NOMO-1 (cell line): ENCODE data around the gene NFATC4.
"Not testable (repeated sequence)": the region's sequence is repeated elsewhere in the genome, so short reads cannot be mapped to it uniquely, and the experiment has no call there.

Source experiments
- DNase-seq, 2 experiments: peaks; one replicate each; lab custom pipeline; 2025; ENCODE audit not compliant: unreplicated experiment in 2 of 2; lab: John Stamatoyannopoulos, UW

The NFATC4 gene

GRCh38 chr14:24367514-24368211 is at the start of gene NFATC4:
Gene NFATC4, plus strand, starts transcription at chr14:24368184. Its CDS starts 157 bp downstream, at chr14:24368341.
- DNase-seq: no peak

DNA sequence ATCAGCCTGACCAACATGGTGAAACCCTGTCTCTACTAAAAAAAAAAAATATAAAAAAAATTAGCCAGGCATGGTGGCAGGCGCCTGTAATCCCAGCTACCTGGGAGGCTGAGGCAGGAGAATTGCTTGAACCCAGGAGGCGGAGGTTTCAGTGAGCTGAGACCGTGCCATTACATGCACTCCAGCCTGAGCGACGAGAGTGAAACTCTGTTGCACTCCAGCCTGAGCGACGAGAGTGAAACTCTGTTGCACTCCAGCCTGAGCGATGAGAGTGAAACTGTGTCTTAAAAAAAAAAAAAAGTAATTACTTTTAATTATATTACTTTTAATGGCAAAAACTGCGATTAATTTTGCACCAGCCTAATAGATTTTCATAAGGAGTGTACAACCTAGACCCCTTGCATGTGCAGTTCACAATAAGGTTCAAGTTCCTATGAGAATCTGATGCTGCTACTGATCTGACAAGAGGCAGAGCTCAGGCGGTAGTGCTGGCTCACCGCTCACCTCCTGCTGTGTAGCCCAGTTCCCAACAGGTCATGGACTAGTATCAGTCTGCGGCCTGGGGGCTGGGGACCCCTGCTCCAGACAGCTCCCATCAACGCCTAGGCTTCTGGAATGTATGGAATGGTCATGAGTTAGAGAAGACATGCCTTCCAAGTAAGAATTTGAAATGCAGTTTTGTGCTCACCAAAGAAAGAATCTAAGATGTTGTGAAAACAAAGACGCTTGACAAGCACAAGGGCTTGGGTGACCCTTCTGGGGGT is 46.6 kb upstream of the NFATC4 start:
- DNase-seq: no peak

DNA sequence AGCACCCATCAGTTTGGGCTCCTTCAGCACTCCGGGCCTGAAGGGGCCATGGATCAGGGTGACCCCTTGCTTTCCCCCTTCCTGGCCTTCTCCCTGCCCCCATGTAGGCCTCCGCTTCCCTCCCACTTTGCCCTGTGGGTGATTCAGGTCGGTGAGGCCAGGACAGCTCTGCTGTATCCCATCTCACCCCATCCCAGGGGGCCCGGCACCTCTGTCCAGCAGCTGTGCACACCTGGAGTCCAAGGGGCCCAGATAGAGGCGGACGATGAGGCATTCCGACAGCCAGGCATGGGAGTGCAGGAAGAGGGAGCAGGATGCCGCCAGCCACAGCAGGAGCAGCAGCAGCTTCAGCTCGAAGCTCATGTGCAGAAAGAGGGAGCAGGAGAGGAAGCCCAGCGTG is 45.3 kb upstream of the NFATC4 start:
- DNase-seq: no peak

DNA sequence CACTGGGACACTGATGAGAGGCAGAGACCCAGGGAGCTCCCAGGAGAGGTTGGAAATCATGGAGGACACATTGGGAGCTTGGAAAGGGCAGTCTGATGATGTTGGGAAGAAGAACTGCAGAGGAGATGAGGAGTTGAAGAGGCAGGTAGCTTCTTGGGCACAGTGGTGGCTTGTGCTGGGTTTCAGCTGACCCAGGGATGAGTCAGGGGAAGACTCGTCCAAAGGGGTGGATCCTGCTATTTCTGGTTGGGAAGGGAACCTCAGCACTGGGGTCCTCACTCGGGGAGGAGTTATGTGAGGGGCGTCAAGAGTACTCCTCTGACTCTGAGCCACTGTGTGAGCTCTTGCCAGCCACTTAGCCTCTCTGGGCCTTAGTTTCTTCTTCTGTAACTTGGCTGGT is 44.6 kb upstream of the NFATC4 start:
- DNase-seq: no peak

- DNase-seq: no peak
These were observed 44.0 kb upstream of the NFATC4 start for GRCh38 chr14:24324024-24324423.

GRCh38 chr14:24325041-24325530 is 42.9 kb upstream of the NFATC4 start:
- no peak for DNase-seq

DNA sequence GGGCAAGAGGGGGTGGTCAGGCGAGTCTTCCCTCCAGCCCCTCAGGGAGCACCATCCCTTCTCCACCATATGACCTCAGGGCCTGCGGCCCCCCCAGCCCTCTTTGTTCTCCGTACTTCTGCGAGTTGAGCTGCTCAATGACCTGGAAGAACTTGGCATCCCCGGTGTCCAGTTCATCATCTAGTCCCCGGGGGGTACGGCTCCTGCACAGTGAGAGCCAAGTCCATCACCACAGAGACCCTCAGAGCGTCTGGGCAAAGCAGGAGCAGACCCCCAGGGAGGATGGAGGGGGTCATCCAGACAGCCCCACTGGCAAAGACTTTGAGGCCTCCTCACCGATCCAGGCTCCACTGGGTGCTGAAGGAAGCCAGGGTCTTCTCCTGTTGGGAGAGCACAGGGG is 42.0 kb upstream of the NFATC4 start:
- DNase-seq: no peak

DNA sequence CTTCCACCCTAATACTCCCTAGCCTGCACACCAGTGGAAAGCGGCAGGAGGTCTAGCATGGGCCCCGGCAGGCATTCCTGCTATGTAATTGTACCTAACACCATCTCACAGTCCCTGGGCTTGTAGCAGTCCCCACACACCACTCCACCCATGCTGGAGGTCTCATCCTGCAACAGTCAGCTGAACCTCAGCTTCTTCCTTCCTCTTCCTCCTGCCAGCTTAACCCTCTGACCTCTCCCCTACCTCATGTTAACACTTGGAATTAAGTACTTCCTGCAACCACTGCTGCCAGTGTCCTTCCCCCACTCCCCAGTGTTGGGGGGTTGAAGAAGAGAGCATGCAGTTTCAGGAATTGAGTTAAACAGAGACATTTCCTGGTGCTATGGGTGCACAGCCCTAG is 40.7 kb upstream of the NFATC4 start:
- DNase-seq: peak; percentile 25 to 37

DNA sequence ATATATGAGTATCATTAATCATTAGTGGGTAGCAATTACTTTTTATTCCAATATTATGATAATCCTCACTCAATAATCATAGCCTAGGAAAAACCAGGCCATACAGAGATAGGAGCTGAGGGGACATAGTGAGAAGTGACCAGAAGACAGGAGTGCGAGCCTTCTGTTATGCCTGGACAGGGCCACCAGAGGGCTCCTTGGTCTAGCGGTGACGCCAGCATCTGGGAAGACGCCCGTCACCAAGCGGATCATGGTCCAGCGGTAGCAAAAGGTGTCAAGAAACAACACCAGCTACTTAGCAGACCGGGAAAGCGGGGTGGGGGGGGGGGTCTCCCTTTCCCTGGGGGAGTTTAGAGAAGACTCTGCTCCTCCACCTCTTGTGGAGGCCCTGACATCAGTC is 40.1 kb upstream of the NFATC4 start:
- not testable (repeated sequence) for DNase-seq

- DNase-seq: no peak
These were observed 38.8 kb upstream of the NFATC4 start for GRCh38 chr14:24329073-24329663.

DNA sequence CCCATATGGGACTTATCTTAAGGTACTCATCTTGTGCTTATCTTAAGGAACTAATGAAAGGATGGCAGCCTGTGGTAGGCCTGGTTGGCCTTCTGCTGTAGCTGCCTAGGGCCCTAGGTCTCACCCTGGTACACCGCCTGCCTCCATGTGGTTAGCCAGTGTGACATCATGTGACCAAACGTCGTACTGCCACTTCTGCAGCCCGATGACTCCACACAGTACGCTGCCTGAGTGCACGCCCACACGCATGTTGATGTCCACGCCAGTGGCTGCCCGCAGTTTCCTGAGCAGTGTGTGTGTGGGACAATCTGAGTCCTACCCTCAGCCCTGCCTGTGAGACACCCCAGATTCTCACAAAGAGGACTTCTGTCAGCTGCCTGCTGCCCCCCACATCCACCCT is 38.2 kb upstream of the NFATC4 start:
- DNase-seq: peak; percentile 35 to 56

DNA sequence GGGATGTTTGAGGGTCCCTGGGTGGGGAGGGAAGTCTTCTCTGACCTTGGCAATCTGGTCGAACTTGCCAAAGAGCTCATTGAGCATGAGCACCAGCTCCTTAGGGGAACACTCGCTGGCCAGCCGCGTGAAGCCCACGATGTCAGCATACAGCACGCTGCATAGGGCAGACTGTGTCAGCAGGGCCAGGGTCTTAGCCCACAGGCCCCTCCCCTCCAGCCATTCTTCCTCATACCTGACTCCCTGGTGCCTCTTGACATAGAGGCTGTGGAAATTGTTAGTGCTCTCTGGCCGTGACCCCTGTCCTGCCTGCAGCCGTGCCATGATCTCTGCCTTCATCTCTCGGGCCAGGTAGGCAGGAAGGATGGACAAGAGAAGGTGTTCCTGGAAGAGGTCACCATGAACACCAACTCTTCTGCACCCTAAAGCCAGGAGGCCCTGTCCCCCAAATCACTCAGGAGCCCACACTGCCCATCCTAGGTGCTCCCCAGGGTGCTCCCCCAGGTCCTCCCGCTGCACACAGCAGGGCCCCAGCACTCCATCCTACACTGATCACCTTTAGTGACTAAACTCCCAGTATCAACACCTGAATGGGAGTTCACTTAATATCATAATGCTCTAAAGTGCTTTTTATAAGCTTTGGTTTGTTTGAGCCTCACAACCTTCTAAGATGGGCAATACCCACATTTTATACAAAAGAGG is 36.9 kb upstream of the NFATC4 start:
- no peak for DNase-seq

GRCh38 chr14:24331731-24332267 is 36.2 kb upstream of the NFATC4 start:
- DNase-seq: no peak

DNA sequence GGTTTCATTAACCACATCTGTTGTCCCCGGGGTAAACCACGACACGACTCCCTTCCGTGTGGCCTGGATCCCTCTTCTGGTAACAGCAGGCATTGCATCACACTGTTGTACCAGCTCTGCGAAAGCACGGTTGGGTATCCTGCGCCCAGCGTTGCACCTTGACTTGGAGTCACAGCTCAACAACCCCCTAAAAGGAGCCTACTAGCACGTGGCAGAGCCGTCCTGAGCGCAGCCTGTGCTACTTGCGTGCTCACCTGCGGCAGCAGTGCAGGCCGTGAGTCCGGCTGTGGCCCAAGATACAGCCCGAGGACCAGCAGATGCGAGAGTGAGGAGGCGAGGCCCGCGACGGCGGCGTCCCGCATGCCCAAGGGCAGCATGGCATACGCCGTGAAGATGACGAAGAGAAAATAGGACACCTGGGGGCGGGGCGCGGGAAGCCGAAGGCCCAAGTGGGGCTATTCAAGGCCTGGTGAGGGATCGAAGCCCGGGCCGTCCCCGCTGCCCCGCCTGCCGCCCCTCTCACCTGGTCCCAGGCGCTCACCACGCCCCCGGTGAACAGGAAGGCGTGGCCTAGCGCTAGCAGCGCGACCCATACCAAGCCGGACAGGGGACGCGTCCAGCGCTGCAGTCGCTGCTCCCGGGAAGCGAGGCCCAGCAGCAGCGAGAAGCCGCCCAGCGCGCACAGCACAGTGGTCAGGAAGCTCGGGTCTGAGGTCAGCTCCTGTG is 35.6 kb upstream of the NFATC4 start:
- DNase-seq: peak; percentile 39 to 76

DNA sequence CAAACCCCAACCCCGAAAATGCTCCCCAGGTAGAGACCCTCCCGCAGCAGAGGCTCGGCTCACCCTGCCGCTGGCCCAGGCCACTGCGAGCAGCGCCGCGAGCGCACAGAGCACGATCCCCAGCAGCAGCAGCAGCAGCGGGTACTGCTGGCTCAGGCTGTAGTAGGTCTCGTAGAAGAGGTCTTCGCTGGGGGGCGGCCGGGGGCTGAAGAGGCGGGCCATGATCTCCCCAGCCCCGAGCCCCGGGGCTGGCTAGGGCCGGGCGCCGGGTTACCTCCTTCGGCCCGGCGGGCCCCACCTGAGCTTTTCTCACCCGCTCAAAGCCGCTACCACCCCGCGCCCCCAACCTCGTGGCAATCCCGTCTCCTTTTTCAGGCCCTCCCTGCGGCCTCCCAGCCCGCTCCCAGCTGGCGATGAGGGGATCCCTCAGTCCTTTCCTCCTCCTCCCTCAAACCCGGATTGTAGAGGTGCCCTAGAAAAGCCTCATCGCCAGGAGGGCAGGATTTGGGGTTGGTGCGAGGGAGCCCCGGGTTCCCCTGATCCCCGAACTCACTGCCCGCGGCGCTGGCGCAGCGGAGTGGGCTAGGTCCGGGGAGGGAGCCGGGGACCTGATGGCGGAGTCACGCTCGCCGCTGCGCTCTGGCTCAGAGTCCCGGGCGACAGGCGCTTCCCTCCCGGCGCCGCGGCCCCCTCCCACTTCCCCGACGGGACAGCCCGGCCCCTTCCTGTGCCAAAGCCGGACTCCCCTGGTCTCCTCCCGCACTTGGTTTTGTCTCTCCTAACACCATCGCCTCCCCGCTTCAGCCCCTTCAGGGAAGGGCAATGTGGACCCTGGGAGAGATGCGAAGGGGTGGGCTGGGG is 33.3 kb upstream of the NFATC4 start, which contains the start of gene ADCY4:
TSS of gene ADCY4 (minus strand) at position 641 of the 861 bp plus-strand sequence. CDS start at position 222, 419 bp downstream.
- no peak for DNase-seq

- peak; percentile 50 to 58 for DNase-seq
These were observed 32.4 kb upstream of the NFATC4 start for GRCh38 chr14:24335461-24336171.

DNA sequence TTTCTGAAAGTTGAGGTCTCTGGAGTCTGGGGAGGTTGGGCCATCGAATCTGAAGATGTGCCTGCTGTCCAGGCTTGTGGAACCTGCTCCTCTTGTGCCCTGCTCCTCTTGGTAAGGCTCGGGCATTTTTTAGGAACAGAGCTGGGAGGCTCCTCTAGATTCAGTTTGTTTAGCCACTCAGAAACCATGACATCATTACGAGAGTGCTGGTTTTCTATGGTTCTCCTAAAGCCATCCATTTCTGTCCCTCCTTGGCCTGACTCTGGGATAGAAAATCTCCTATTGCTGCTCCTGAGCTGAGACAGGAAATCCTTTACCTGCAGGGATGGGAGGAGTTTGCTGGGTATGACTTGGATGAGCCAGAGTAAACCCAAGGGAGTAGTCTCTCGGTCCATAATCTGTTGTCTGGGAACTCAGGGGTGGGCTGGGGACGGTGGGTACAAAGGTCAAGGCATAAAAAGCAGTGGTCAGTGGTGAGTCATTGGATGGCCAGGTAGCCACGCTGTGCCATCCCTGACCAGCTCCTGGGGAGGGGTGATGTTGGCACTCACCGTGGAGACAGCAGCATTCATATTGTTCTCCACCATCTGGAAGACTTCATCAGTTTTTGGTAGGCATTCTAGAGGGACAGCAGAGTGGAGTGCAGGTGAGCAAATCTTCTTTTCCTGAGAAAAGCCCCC is 30.7 kb upstream of the NFATC4 start:
- DNase-seq: no peak

- no peak for DNase-seq
These were observed 30.2 kb upstream of the NFATC4 start for GRCh38 chr14:24337824-24338175.
